Muscle layer of colon (tissue), 2 donors: Measurements from ENCODE around the gene PHYHD1.

Experiments
- H3K27ac ChIP-seq: one replicate; pipeline ENCODE4 v1.7.0; 2013; ENCODE audit warnings: low read depth, mild to moderate bottlenecking, low read length, moderate library complexity
- H3K27me3 ChIP-seq, 2 donors: one replicate each; pipeline ENCODE4 v1.7.0; 2013; ENCODE audit warnings: low read length in 2 of 2, mild to moderate bottlenecking in 2 of 2; ENCODE audit not compliant: insufficient read depth in 2 of 2, control insufficient read depth in 1 of 2
- H3K36me3 ChIP-seq: one replicate; pipeline ENCODE4 v1.7.0; 2013; ENCODE audit warnings: mild to moderate bottlenecking, low read length; ENCODE audit not compliant: insufficient read depth
- H3K4me1 ChIP-seq: one replicate; pipeline ENCODE4 v1.7.0; 2013; ENCODE audit warnings: mild to moderate bottlenecking, low read length; ENCODE audit not compliant: insufficient read depth
- H3K4me3 ChIP-seq, 2 donors: one replicate each; pipeline ENCODE4 v1.7.0; 2013; ENCODE audit warnings: low read length in 2 of 2, low read depth in 1 of 2, mild to moderate bottlenecking in 1 of 2, moderate library complexity in 1 of 2
- H3K9ac ChIP-seq: one replicate; pipeline ENCODE4 v1.7.0; 2013; ENCODE audit warnings: low read length
- H3K9me3 ChIP-seq: one replicate; pipeline ENCODE4 v1.7.0; 2013; ENCODE audit warnings: mild to moderate bottlenecking, low read length
- donor health status: abdominal sarcoma.
- donor health status: Adenocarcinoma of cecum.

PHYHD1 gene

DNA sequence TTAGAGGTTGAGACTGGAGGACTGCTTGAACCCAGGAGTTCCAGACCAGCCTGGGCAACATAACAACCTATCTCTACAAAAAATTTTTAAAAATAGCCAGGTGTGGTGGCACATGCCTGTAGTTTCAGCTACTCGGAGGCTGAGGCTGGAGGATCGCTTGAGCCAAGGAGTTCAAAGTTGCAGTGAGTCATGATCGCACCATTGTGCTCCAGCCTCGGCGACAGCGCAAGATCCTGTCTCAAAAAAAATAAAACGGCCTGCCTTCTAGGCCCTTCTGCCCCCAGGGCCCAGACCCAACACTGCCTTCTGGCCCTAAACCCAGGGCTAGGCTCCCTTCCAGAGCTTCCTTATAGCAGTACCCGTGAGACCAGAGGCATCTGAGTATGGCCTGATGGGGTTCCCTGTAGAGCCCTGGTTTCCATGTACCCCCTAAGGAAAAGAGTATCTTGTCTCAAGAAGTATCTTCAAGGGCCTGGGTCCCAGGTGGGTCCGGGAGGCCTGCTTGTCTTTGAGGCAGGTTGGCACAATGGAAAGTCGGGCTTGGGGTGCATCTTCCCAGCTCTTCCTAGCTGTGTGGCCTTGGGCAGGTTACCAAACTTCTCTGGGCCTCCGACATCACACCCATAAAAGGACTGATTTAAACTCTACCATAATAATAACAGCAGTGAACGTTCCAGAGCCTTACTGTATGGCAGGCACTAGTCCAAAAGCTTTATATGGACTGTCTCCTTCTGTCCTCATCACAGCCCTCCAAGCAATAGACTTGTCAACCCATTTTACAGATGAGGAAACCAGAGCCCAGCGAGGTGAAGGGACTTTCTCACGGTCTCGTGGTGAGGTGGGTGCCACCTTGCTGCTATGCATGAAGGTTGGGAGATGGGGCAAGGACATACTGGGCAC lies 29.2 kb upstream of the PHYHD1 start:
- Histone ChIP-seq H3K36me3 (peaks cover 9% of the 10 kb centered on the region), H3K27me3 (no peaks in the 10 kb centered on the region), H3K4me3 (peak overlapping the region in 1 of 2 donors; percentile 56), H3K4me1 (peaks cover 34% of the 10 kb centered on the region), H3K27ac (peak overlapping the region; percentile 77), H3K9ac (peak overlapping the region; percentile 44), H3K9me3 (no peaks in the 10 kb centered on the region)

DNA sequence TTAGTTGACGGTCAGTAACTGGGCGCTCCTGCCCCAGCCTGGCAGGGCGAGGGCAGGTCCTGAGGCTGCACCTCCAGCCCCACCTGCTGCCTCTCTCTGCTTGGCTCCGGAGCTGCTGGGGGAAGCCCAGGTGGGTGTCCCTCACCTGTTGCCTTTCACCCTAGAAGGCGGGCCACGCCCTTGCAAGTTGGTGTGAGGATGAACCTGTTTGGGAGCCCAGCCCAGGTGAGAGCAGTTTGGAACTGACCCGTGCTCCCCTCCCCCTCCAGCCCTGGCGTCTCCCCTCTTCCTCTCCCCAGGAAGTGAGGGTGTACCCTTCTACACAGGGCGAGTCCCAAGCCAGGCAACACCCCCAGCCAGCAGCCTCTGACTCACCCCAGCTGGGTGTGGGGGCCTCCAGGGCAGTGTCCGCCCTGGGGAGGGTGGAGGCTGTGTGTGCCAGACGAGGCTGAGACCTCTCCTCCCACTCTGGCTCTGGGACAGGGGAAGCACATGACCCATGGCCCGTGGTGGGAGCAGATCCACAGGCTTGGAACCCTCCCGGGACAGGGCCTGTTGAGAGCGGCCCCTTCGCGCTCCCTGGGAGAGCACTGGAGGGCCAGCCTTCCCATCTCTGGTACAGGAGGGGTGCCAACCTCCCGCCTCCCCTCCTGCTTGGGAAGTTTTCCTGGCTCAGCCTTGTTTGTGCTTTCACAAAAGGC lies 28.4 kb upstream of the PHYHD1 start:
- H3K9me3 ChIP-seq = no peaks in the 10 kb centered on the region
- H3K27ac ChIP-seq = peak overlapping the region; percentile 77
- H3K27me3 ChIP-seq = no peaks in the 10 kb centered on the region
- H3K4me3 ChIP-seq = peak overlapping the region; percentile 17 to 56
- peaks cover 34% of the 10 kb centered on the region for H3K4me1 ChIP-seq
- peaks cover 5% of the 10 kb centered on the region for H3K36me3 ChIP-seq
- H3K9ac ChIP-seq = peak overlapping the region; percentile 44

DNA sequence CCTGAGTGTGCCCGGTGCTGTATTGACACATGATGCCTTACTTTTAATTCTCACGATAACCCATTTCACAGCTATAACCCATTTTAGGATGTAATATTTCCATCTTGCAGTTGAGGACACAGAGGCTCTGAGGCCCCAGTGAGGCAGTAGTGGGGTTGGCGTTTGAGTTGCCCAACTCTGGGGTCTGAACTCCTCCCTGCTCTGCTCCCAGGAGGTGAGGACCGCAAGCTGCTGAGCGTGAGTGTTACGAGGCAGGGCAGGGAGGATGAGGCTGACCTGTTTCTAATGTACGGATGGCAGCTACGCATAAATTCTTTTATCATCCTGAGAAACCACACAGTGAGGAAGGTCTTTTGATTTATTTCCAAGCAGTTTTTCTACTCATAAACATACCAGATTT lies 27.4 kb upstream of the PHYHD1 start:
- Histone ChIP-seq H3K36me3 (peaks cover 5% of the 10 kb centered on the region), H3K4me1 (peaks cover 31% of the 10 kb centered on the region), H3K9me3 (no peaks in the 10 kb centered on the region), H3K27me3 (no peaks in the 10 kb centered on the region), H3K9ac (peak overlapping the region; percentile 44), H3K27ac (peak overlapping the region; percentile 77), H3K4me3 (peak overlapping the region in 1 of 2 donors; percentile 56)

DNA sequence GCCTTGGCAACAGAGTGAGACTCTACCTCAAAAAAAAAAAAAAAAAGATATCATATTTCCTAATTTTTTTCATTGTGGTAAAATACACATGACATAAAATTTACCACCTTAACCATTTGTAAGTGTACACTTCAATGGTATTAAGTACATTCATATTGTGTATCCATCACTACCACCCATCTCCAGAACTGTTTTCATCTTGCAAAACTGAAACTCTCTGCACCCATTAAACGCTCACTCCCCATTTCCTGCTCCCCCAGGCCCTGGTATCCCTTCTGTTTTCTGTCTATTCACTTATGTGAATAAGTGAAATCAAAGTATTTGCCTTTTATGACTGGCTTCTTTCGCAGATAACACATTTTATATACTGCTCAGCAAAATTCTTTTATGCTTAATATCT lies 26.0 kb upstream of the PHYHD1 start:
- Histone ChIP-seq H3K27me3 (no peaks in the 10 kb centered on the region), H3K27ac (no peak overlapping the region), H3K4me1 (peaks cover 29% of the 10 kb centered on the region), H3K9ac (no peak overlapping the region), H3K4me3 (no peak overlapping the region), H3K9me3 (no peaks in the 10 kb centered on the region), H3K36me3 (peaks cover 6% of the 10 kb centered on the region)

DNA sequence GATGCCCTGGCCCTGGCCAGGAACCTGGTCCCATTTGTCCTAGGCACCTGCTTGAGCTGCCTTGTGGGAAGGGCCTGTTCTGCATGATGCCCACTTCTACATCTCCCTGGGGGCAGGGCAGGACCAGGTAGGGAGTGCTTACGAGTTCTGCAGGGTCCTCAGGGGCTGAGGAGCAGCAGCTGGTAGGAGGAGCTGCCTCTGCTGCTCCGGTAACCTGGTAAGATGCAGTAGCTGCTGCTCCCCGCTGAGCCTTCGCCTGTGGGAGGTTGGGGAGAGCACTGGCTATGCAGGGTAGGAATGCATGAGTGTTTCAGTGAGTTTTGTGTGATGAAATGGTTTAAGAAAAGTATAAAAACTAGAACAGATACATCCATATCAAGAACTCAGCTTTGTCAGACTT lies 25.2 kb upstream of the PHYHD1 start:
- Histone ChIP-seq H3K4me3 (no peak overlapping the region), H3K9ac (no peak overlapping the region), H3K9me3 (no peaks in the 10 kb centered on the region), H3K27me3 (no peaks in the 10 kb centered on the region), H3K4me1 (peaks cover 29% of the 10 kb centered on the region), H3K36me3 (peaks cover 6% of the 10 kb centered on the region), H3K27ac (no peak overlapping the region)

DNA sequence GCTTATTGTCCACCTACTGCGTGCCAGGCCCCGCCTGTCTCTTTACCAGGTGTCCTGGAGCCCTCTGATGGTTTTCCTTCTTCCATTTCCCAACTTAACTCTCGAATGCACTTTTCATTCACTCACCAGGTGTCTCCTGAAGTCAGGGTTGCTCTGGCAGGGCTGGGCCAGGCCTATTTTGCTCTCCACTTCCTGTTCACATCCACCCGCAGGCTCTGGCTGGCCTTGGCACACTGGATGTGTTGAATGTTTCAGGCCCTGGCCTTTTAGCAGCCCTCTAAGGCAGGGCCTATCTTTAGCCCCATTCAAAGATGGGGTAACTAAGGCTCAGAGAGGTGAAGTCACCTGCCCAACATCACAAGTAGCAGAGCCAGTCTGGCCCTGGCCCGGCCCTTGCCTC lies 22.4 kb upstream of the PHYHD1 start:
- Histone ChIP-seq H3K27ac (no peak overlapping the region), H3K4me3 (no peak overlapping the region), H3K4me1 (peaks cover 7% of the 10 kb centered on the region), H3K9ac (no peak overlapping the region), H3K27me3 (no peaks in the 10 kb centered on the region), H3K9me3 (no peaks in the 10 kb centered on the region), H3K36me3 (peaks cover 6% of the 10 kb centered on the region)

DNA sequence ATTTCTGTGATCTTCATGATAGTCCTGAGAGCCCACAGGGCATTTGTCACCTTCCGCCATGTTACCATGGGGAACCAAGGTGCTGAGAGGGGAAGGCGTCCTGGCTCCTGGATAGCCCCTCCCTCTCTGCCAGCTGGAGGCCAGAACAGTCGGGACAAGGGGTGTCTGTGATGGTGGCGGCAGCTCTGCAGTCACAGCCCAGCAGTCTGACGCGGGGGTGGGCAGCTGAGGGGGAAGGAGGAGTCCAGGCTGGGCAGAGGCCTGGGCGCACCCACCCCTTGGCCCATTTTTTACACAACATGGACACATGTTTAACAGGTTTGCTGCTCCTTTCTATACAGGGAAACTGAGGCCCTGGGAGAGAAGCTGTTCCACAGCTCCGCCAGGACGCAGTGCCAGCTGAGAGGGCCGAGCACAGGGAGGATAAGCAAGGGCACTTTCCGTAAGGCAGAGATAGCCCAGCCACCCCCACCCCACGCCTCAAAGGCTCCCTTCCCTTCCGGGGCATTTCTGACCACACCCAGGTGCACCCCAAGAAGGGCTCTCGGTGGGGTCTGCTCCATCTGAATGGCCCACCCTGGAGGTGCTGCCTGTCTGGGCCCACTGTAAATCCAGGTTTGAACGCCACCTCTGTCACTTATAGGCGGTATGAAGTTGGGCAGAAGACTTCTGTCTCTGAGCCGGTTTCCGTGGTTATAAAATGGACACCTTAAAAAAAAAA lies 21.8 kb upstream of the PHYHD1 start:
- Histone ChIP-seq H3K27me3 (no peaks in the 10 kb centered on the region), H3K36me3 (peaks cover 6% of the 10 kb centered on the region), H3K27ac (no peak overlapping the region), H3K4me3 (no peak overlapping the region), H3K9me3 (no peaks in the 10 kb centered on the region), H3K9ac (no peak overlapping the region), H3K4me1 (peaks cover 5% of the 10 kb centered on the region)

DNA sequence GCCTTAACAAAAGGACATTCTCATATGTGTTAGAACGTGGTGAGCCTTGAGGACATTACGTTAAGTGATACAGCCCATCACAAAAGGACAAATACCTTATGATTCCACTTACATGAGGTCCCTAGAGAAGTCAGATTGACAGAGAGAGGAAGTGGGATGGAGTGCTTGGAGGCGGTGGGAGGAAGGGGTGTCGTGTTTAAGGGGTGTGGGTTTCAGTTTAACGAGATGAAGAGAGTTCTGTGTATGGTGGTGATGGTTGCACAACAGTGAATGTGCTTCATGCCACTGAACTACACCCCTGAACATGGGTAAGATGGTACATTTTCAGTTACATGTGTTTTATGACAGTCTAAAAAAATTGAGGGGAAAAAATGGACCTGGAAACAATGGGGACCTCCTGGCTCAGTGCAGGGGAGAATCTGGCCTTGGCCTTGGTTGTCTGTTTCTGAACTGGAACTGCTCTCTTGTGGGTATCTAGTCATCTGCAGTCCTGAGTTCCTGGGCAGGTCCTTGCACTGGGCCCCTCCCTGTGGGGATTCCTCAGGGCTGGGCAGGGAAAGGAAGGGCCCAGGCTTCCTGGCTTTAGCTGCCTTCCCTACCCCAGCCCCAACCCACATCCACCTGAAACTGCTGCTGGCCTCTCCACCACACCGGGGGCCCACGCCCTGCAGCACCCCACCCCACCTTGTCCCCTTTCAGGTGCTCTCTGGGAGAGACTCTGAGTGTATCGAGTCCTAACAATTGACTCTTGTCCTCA lies 21.0 kb upstream of the PHYHD1 start:
- Histone ChIP-seq H3K4me3 (no peak overlapping the region), H3K9ac (no peak overlapping the region), H3K27ac (no peak overlapping the region), H3K36me3 (peaks cover 6% of the 10 kb centered on the region), H3K27me3 (no peaks in the 10 kb centered on the region), H3K4me1 (peaks cover 5% of the 10 kb centered on the region), H3K9me3 (no peaks in the 10 kb centered on the region)

DNA sequence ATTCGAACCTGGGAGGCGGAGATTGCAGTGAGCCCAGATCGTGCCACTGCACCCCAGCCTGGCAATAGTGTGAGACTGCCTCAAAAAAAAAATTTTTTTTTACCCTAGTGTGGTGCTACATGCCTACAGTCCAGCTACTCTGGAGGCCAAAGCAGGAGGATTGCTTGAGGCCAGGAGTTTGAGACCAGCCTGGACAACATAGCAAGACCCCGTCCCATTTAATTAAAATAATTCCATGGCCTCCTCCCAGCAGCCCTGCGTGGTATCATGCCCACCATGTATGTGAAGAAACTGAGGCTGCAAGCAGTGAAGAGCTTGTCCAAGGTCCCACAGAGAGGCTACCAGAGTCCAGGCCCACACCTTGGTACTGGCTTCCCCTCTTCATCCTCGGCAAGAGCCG lies 19.4 kb upstream of the PHYHD1 start:
- H3K27me3 ChIP-seq = no peaks in the 10 kb centered on the region
- H3K4me3 ChIP-seq = no peak overlapping the region
- H3K27ac ChIP-seq = no peak overlapping the region
- no peaks in the 10 kb centered on the region for H3K9me3 ChIP-seq
- no peak overlapping the region for H3K9ac ChIP-seq
- H3K4me1 ChIP-seq = peaks cover 5% of the 10 kb centered on the region
- peaks cover 6% of the 10 kb centered on the region for H3K36me3 ChIP-seq

DNA sequence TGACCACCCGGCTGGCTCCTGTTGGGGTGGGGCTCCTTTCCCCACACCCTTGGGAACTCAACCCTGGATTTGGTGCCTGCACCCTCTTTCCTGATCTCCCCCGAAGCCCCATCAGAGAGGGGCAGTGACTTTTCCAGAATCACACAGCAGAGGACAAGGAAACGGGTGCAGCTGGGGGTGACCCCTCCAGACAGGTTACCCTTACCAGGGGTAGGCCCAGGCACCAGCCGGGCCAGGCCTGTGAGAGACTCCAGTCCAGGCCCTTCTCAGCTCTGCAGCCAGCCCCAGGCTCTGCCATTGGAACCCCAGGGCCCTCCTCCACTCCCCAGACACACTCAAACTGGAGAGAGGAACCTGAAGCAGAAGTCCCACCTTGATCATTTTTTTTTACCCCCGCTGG lies 19.0 kb upstream of the PHYHD1 start:
- peaks cover 9% of the 10 kb centered on the region for H3K4me1 ChIP-seq
- no peak overlapping the region for H3K9ac ChIP-seq
- peaks cover 6% of the 10 kb centered on the region for H3K36me3 ChIP-seq
- H3K4me3 ChIP-seq = no peak overlapping the region
- no peaks in the 10 kb centered on the region for H3K9me3 ChIP-seq
- H3K27me3 ChIP-seq = no peaks in the 10 kb centered on the region
- no peak overlapping the region for H3K27ac ChIP-seq
